NCI-H2227 (cell line): Measurements from ENCODE around the gene ANGEL1.

Experiments used
- DNase-seq: peaks from one replicate; lab custom pipeline; 2025; ENCODE audit not compliant: unreplicated experiment; lab: John Stamatoyannopoulos, UW

The ANGEL1 gene

DNA sequence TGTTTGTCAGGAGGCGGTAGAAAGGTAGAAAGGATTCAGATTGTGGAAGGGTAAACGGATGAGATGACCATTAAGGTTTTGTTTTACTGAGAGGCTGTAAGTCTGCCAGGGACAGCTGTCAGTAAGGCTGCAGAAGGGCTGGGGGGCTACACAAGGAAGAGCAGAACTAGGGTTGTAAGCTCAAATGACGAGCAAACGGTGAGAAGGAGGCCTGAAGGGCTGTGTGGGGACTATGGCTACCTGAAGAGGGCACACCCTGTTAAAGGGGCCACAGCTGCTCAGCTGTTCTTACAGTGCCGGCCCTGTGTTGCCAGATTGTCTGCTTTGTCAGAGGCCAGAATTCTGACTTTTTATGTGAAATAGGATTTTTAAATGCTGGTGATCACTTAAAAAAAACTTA lies 32.3 kb downstream of the ANGEL1 start:
- DNase-seq, result no peak

DNA sequence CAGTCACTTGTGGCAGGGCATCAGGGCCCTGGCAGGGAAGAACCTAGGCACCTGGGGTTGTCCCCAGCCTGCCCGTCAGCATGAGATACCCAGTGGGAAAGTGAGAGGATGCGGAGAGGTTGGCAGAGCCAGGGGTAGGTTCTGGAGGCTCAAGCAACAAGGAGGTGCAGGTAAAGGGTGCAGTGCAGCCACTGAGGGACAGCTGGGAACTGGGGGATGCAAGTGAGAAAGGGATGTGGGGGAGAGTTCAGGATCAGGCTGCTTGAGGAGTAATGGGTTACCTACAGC lies 32.7 kb downstream of the ANGEL1 start:
- DNase-seq, result no peak

DNA sequence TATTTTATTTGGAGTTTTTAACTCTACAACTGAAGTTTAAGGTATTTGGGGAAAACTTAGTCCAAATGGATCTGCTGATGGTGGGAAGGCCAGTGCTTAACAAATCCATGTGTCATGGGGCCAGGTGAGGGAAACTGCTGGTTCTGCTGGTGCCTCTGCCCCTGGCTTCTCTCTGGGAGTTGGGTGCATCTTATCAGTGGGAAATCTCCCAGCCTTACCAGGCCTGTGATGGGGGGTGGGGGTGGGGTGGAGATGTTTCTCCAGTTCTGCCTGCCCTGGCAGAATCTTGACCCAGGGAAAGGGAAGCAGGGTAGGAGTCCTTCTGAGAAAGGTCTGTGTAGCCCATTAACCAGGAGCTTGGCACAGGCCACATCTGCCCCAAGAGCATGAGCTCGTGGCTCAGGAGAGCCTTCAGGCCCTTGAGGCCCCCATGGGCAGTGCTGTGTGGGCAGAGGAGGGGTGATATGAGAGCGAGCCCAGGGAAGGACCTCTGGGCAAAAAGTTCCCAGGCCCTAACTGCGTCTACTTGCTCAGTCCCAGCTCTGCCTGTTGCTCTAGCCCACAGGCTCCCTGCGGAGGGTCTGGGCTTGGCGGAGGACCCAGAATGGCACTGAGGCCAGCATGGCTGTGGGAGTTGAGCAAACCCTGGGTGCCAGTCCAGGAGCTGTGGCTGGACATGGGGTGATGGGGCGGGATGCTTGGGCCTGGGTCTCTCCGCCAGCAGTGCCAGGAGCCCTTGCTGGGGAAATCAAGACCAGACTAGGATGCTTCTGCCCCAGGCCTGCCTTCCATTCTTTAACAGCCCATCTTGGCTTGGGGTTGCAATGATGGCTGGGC lies 33.2 kb downstream of the ANGEL1 start:
- no peak for DNase-seq

DNA sequence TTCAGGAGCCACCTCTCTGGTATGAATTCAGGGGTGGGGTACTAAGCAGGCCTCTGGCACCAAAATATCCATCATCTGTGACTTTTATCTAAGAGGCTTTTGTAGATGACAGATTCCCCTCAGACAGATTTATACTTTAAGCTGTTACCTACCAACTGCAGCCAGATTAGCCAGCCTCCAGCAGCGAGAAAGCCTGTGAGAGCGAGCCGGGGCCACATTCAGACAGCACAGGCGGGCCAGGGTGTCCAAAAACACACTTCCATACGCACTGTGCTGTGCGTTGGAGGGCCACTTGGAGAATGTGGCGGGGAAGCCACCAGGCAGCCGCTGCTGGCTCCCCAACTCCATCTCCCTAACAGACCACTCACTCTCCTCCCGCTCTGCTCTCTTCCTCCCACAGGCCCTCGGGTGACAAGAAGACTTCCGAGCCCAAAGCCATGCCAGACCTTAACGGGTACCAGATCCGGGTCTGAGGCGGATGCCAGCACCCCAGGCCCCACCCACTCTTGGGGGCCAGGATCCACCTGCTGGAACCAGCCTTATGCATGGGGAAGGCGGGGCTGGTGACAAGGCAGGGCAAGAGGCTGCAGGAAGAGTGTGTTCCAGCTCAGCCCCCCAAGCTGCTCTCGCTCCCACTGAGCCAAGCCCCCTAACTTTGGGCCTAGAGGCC lies 34.0 kb downstream of the ANGEL1 start:
- no peak for DNase-seq

DNA sequence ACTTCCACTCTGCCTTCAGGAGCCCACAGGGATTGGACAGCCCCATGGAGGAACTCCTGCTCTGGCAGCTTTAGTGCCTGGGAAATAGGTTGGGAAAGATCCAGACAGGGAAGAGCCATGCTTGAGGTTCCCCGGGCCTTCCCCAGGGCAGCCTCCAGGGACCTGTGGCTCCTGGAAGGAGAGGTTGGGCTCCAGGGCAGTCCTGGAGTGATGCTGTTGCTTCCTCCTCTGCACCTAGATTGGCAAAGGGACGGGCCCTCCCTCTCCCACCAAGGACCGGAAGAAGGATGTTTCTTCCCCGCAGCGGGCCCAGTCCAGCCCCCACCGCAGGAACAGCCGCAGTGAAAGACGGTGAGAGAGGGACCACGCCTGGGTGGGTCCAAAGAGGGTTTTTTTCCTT lies 35.0 kb downstream of the ANGEL1 start:
- DNase-seq, result no peak

DNA sequence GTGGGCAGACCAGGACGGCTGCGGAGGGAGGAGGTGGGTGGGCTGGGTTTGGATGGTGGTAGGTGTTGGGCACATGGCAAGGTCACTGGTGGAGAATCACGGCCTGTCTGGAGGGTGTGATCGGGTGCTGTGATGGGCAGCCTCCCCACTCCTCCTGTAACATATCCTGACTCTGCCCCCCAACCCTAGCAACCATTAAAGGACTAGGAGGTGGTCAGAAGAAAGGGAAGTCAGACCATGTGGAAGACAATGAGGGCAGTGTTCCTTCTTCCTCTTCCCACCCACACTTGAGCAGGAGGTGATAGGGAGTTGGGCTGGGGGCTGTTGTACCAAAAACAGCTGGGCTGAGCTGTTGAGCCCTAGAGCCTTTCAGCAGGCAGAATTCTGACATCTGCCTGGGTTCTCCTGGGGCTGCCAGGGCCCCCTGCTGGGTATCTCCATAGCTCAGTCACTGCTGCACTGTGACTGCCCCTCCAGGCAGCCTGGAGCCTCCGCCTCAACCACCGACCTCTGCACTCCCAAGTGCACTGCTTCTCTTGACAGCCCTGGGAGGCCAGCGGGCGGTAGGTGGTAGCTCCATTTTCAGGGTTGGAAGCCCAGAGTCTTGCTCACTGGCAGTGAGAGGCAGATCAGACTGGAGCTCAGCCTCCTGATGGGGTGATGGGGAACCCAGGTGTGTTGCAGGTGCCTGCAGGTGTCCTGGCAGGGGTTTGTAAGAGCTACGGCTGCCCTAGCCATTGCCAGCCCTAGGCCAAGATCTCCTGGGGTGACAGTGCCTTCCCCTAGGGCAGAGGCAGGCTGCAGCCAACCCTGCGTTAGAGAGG lies 36.0 kb downstream of the ANGEL1 start:
- DNase-seq, result no peak

DNA sequence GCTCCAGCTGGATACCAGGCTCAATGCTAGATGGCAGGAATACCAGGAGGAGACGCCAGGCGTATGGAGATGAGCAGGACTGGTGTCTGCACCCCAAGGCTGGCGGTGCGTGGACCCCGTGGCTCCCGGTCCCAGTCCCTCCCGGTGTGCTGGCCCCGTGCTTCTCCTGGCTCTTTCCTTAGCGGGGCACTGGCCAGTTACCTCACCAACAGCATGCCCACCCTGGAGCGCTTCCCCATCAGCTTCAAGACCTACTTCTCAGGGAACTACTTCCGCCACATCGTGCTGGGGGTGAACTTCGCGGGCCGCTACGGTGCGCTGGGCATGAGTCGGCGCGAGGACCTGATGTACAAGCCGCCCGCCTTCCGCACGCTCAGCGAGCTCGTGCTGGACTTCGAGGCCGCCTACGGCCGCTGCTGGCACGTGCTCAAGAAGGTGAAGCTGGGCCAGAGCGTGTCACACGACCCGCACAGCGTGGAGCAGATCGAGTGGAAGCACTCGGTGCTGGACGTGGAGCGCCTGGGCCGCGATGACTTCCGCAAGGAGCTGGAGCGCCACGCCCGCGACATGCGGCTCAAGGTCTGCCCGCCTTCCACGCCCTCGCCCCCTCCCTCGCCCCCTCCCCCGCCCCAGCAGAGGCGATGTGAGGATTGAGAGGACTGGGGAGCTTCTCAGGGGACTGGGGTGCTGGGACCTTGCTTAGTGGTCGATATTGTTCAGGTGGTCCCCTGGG lies 36.8 kb downstream of the ANGEL1 start:
- no peak for DNase-seq

DNA sequence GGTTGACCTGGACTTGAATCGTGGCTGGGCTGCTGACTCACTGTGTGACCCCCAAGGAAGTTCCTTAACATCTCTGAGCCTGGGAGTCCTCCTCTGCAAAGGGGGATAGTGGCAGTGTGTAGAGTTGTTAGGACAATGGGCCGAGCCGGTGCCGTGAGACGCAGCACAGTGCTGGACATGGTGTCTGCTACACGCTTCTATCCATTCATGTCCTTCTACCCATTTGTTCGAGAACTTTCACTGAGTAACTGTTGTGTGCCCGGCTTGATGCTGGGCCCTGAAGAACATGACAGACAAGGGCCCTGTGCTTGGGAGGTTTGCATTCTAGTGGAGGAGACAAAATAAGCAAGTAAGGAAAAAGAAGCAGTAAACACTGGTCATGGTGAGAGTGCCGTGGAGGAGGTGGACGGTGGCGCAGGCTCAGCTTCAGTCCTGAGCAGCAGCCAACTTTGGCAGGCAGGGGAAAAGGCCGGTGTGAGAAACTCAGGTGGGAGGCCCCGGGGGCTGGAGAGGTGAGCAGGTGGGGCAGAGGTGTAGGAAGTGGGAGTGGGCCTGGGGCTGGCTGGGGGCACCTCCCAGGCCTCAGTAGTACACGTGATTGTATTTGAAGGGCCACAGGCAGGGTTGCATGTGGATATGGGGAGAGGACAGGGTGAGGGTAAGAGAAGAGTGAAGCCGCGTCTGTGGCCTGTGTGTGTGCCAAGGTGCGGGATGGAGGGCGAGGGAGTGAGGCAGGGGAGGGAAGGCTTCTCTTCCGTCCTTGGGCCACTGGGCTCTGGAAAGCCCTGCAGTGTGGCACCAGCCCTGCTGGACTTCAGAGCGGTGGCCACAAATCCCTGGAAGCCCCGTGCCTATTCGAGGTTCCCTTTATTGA lies 37.6 kb downstream of the ANGEL1 start:
- no peak for DNase-seq

DNA sequence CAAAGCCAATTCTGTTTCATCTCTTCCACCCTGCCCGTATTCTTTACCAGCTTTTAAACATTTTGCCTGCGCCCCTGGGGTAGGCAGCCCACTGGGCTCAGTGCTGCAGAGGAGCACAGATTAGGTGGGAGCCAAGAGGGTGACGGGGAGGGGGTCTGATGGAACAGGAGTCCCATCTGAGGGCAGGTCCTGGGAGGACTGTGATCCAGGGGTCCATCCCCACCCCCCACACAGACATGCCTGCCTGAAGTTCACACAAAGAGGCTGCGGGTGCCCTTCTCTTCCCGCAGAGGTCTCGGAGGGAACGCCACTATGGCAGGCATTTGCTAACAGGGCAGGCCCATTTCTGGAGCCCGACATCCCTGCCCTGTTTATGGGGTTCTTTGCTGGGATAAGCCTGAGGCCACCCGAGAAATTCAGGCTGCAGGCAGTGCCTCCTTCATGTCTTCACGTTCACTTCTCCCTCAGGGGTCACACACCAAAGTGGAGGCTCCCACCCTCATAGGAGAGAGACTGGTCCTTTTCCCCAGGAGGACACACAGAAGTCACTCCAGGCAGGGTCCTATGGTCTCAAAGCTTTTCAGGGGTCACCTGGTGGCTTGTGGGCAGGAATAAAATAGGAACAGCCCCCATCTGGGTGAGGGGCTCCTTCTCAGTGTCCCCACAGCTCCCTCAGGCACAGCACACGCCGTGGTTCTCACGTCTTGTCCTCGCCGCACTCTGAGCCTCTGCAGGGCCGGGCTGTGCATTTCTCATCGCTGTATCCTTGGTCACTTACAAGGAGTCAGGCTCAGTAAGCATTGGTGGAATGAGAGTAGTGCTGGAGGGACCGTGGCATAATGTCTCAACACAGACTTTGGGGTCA lies 38.5 kb downstream of the ANGEL1 start:
- DNase-seq, result no peak

DNA sequence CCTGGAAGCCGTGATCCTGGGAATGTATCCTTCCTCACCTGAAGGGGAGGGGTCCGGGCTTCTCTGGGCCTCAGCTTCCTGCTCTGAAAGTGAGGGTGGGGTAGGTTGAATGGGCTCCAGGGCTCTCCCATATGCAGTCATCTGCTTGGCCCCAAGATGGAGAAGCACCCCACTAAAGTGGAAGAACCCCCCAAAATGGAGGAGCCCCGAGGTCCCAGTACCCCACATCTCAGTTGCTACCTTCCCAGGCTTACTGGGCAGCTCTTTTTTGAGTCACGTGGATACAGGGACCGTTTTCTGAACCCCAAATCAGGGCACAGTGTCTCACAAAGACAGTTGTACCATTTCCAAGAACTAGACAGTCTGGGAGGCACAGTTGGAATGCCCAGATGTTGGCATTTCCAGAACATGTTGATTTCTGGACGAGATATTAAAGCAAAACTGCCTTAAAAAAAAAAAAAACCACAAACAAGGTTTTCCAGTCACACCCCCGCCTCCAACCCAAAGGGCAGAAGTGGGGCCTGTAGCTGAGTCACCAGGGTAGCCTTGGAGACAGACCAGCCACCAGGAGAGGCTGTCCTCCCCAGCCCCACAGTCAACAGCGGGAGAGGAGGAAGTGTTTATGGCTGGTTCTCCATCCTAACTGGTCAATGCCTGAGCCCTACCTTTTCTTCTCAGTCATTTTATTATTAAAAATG lies 39.3 kb downstream of the ANGEL1 start:
- no peak for DNase-seq

DNA sequence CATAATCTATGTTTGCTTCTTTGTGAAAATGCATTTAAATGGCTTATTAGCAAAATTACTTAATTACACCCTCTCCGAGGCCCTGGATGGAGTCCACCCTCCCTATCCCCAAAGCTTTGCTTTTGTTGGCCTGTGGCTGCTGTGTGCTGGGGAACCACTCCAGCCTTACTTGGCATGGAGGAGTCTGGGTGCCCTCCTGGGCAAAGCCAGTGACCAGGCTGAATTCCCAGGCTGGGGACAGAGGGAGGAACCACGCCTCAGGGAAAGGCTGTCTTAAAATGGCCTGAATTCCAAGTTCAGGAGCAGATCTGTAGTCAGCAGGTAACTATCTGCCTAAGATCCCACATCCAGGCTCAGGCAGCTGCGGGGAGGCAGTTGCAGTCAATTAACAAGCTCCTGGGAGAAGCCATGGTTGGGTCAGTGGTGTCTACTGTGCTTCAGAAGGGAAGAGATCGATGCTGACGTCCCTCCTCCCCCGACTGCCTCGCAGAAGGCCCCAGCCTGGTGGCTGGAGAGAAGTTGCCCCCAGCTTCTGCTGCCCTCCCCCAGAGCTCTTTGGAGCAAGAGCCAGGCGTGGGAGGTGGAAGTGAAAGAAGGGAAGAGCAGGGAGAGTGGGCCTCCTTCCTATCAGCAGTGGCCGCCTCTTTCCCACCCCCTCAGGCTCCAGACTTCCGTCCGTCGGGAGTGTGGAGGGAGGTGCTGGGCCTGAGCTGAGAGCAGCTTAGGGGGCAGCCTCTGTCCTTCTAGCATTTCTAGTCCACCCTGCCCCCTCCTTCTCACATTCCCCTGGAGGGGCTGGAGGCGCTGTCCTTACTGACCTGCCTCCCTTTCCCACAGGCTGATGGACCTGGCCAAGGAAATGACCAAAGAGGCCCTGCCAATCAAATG lies 40.1 kb downstream of the ANGEL1 start:
- peak; percentile 12 for DNase-seq

DNA sequence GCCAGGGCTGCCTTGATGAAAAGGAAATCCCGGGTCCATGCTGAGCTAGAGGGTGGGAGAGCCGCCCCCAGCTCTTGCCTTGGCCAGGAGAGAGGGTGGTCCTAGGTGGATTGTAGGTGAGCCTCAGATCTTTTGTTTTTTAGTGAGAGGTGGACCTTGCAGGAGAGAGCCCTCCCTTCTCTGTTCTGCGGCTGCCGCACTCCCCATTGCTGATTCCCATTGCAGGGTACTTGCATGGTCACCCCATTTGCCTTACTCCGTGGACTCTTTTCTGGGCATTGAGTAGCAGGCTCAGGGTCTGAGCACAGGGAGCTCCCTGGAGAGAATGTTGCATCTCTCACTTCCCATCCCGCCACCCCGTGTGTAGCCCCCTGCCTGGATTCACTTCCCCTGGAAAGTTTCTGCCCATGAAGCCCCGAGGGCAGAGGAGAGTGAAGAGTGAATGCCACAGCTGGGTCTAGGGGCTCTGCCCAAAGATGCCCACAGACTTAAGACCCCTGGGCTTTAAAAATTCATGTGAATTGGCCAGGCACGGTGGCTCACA lies 41.2 kb downstream of the ANGEL1 start:
- DNase-seq, result no peak

DNA sequence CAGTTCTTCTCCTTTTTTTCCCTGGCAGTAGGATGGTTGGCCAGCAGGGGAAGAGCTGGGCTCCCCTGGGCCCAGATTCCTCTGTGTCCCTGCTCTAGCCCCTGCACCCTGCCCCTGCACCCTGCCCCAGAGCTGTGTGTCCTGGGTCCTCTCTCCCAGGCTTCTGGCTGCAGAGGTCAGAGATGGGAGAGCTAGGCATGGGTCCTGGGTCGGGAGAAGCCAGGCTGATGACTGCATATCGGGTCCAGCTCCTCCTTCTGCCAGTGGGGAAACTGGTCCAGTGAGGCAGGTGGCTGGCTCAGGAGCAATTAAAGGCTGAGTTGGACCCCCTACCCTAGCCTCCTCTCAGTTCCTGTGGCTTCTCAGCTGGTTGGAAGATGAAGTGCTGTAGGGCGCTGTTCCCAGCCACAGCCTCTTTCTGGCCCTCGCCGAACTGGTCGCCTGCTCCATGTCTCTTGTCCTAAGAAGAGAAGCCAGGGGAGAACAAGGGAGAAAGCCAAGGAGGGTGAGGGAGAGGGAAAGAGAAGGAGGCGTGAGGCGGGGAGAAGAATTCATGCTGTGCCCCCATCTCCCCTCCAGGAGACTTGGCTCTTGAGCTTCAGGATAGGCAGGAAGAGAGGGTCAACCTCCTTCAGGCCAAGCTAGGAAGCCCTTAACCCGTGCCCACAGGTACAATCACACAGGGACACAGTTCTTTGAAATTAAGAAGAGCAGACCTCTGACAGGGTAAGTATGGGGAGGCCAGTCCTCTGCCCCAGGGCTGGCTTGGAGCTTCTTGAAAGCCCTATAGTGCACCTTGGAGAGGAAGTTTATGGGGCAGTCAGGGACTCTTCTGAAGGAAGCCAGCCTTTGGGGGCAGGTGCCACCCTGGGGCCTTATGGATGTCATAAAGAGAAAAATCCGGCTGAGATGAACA lies 41.9 kb downstream of the ANGEL1 start:
- DNase-seq, result no peak

DNA sequence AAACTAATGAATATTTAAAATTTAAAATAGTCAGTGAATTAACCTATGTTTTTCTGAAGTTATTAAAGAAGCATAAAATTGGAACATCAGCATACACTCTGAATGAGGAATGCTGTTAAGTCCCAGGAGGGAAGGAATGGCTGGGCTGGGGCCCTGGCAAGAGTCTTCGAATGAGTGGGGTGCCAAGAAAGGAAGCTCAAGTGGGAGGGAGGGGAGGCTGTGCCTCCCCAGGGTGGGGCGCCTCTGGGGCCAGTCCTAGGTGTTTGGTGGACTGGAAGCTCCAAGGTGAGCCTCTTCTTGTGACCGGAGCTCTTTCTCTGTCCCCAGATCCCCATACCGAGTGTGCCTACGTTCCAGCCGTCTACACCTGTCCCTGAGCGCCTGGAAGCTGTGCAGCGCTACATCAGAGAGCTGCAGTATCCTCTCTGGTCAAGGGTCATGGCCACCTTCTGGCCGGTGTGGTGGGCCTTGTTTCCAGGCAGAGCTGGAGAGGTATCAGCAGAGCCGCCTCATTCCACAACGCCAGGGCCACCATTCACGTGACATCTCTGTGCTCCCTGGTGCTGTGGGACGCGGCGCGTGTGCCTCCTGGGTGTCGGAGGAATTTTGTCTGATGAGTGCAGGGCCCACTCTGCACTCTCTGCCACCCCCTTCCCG lies 42.9 kb downstream of the ANGEL1 start:
- no peak for DNase-seq

DNA sequence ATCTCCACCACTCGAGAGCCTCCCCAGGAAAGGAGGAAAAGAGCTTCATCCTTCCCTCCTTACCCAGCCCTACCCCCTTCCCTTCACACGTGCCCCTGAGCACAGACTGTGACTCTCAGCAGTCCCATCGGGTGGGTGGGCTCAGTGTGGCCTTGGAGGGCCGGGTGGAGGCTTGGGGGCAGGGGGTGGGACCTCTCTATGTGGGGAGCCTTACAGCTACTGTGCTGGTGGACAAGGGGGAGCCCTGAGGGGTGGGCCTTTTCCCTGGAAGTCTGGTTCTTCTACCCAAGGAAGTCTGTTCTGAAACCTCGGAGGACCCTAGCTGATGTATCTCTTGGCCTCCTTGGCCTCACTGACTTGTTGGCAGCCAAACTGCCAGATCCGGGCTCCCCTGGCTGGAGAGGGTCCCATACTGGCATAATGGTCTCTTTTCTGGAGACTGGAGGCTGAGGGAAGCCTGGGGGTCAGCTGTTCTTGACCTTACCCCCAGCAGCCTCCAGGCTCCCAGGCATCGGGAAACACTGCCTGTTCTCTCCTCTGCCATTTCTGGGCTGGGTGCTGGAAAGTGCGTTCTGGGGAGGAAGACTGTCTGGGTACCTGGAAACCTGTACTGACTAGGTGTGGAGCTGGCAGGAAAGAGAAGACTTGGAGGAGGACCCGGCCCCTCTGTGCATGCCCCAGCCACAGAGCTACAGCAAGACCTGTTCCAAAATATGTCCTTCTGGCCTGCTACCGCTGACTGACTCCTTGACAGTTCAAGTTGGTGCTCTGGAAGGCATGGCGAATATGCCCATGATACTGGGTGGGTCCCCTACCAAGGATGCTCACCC lies 43.8 kb downstream of the ANGEL1 start:
- DNase-seq, result no peak
